Glutamatergic neuron (in vitro differentiated cells): ENCODE measurements around the gene NOP16. TPM values are rescaled to one million over a fixed set of nuclear protein-coding genes. Genes with fewer than 3 reads are reported as not detected.

Experiments used
- DNase-seq: peaks from one replicate; pipeline ENCODE4 v3.0.0; 2022
- H3K27ac Mint-ChIP-seq: one replicate; pipeline ENCODE4 v1.8.0; 2020; ENCODE audit warnings: mild to moderate bottlenecking, mixed read lengths, inconsistent platforms; ENCODE audit not compliant: unreplicated experiment
- H3K27me3 Mint-ChIP-seq: one replicate; pipeline ENCODE4 v1.8.0; 2020; ENCODE audit warnings: mild to moderate bottlenecking, moderate library complexity, mixed read lengths, inconsistent platforms; ENCODE audit not compliant: unreplicated experiment
- H3K36me3 Mint-ChIP-seq: one replicate; pipeline ENCODE4 v1.8.0; 2020; ENCODE audit warnings: mild to moderate bottlenecking, mixed read lengths, inconsistent platforms; ENCODE audit not compliant: unreplicated experiment
- H3K4me1 Mint-ChIP-seq: one replicate; pipeline ENCODE4 v1.8.0; 2020; ENCODE audit warnings: mild to moderate bottlenecking, low read depth, mixed read lengths, inconsistent platforms; ENCODE audit not compliant: unreplicated experiment
- H3K4me3 Mint-ChIP-seq: one replicate; pipeline ENCODE4 v1.8.0; 2020; ENCODE audit warnings: mild to moderate bottlenecking, mixed read lengths, inconsistent platforms; ENCODE audit not compliant: unreplicated experiment
- H3K9me3 Mint-ChIP-seq: one replicate; pipeline ENCODE4 v1.8.0; 2020; ENCODE audit warnings: mild to moderate bottlenecking, moderate library complexity, mixed read lengths, inconsistent platforms; ENCODE audit not compliant: unreplicated experiment
- total RNA-seq: library from RNA; stranded (reverse); fragmentation: NEBNext Ultra II Directional; extraction: Animal tissue kit (Norgen Biotek cat#: 25700); gene quantifications from one replicate; pipeline ENCODE4 v1.2.1, GENCODE V29; 2021; ENCODE audit not compliant: unreplicated experiment
- TF ChIP-seq, protein P1 (sequence below): fragments of 200-600 bp; sonication (generic); IDR thresholded peaks from one replicate; pipeline ENCODE4 v1.5.0; 2021; ENCODE audit not compliant: partially characterized antibody, unreplicated experiment

The NOP16 gene
- total RNA-seq, 1 donor from 2014 or later = 18.6 TPM

- Mint-ChIP-seq H3K36me3 (peaks cover 10% of the 10 kb centered on the region), H3K4me3 (no peak overlapping the region), H3K27me3 (no peaks in the 10 kb centered on the region), H3K9me3 (peaks cover 5% of the 10 kb centered on the region), H3K27ac (no peak overlapping the region), H3K4me1 (peaks cover 13% of the 10 kb centered on the region)
- TF ChIP-seq, protein P1, sequence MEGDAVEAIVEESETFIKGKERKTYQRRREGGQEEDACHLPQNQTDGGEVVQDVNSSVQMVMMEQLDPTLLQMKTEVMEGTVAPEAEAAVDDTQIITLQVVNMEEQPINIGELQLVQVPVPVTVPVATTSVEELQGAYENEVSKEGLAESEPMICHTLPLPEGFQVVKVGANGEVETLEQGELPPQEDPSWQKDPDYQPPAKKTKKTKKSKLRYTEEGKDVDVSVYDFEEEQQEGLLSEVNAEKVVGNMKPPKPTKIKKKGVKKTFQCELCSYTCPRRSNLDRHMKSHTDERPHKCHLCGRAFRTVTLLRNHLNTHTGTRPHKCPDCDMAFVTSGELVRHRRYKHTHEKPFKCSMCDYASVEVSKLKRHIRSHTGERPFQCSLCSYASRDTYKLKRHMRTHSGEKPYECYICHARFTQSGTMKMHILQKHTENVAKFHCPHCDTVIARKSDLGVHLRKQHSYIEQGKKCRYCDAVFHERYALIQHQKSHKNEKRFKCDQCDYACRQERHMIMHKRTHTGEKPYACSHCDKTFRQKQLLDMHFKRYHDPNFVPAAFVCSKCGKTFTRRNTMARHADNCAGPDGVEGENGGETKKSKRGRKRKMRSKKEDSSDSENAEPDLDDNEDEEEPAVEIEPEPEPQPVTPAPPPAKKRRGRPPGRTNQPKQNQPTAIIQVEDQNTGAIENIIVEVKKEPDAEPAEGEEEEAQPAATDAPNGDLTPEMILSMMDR = no peak
- no peak for DNase-seq
These were observed 36.1 kb downstream of the NOP16 start for GRCh38 chr5:176352116-176352878.

GRCh38 chr5:176350416-176350815 lies 38.0 kb downstream of the NOP16 start:
- H3K27me3 Mint-ChIP-seq = no peaks in the 10 kb centered on the region
- H3K4me3 Mint-ChIP-seq = no peak overlapping the region
- no peak for DNase-seq
- peaks cover 5% of the 10 kb centered on the region for H3K9me3 Mint-ChIP-seq
- H3K36me3 Mint-ChIP-seq = peaks cover 10% of the 10 kb centered on the region
- TF ChIP-seq, protein P1 = no peak
- no peak overlapping the region for H3K27ac Mint-ChIP-seq
- peaks cover 7% of the 10 kb centered on the region for H3K4me1 Mint-ChIP-seq

GRCh38 chr5:176342766-176343458 lies 45.5 kb downstream of the NOP16 start:
- Mint-ChIP-seq H3K36me3 (peaks cover under 1% of the 10 kb centered on the region), H3K4me1 (no peaks in the 10 kb centered on the region), H3K27me3 (peaks cover 2% of the 10 kb centered on the region), H3K9me3 (no peaks in the 10 kb centered on the region), H3K27ac (no peak overlapping the region), H3K4me3 (no peak overlapping the region)
- no peak for DNase-seq
- TF ChIP-seq, protein P1 = no peak

GRCh38 chr5:176342158-176342483 lies 46.3 kb downstream of the NOP16 start:
- H3K27me3 Mint-ChIP-seq = peaks cover 2% of the 10 kb centered on the region
- no peaks in the 10 kb centered on the region for H3K9me3 Mint-ChIP-seq
- H3K4me1 Mint-ChIP-seq = no peaks in the 10 kb centered on the region
- H3K27ac Mint-ChIP-seq = no peak overlapping the region
- H3K4me3 Mint-ChIP-seq = no peak overlapping the region
- DNase-seq = no peak
- H3K36me3 Mint-ChIP-seq = no peaks in the 10 kb centered on the region
- TF ChIP-seq, protein P1 = no peak
